HG03521 (cell line): ENCODE results near the gene SHH.

ENCODE experiments used
- ATAC-seq: cut with Tn5 transposase; IDR thresholded peaks from one replicate; pipeline ENCODE4 v1.9.1; 2021; ENCODE audit warnings: mild to moderate bottlenecking, moderate library complexity; ENCODE audit not compliant: unreplicated experiment

Gene SHH

DNA sequence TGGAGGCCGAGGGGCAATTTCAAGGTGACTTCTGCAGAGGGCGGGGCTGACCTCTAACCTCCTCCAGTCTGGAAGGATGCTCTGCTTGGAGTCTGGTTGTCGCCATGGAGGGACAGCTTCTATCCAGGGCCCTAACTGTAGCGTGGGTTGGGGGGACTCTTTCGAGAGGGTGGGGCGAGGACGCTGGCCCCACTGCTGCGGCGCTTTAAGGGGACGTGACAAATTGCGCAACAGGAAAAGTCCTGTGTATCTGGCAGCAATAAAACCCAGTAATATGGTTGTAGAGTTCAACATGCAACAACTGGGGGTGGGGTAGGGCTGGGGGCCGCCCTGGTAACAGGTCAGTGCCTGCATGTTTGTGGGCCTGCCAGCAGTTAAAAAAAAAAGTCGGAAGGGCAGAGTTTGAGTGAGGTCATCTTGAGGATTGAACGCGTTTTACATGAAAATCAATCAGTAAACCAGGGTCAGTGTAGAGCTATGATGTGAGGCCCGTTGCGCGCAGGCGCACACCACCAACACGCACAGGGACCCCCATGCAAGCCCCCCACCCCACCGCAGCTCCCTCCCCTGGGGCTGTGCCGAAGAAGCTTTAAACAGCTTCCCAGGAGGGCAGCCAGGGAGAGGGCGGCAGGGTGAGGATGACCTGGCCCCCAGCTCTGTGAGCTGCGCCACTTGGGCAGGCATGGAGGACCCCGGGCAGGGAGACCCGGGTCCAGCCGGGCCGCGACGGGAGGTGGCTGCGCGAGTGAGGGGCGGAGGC lies 4.3 kb downstream of the SHH start:
- ATAC-seq: no peak

DNA sequence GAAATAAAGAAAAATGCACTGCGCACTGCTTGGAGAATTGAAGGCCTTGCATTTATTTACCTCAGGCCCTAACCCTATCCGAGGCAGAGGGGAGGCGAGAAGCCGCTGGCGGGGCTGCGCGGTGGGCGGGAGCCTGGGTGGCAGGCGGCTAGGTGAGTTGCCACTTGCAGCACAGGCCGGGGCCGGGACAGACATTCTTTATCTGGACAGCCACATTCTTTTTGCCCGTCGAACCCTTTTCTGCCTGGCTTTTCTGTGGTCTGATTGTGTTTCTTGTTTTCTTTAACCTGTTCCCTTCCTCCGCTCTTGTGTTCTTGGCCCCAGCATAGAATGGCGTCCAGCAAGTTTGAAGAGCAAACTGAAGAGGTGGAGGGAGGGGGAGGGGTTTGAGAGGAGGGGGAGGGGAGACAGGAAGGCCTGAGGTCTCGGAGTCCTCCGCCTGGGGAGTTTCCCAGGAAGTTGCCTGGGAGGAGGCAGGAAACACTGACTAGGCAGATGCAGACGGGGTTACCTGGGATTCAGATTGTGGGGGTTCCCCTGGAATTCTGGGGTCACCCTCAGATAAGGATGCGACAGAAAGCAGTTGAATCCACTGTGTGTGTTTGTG lies 5.1 kb downstream of the SHH start:
- no peak for ATAC-seq

DNA sequence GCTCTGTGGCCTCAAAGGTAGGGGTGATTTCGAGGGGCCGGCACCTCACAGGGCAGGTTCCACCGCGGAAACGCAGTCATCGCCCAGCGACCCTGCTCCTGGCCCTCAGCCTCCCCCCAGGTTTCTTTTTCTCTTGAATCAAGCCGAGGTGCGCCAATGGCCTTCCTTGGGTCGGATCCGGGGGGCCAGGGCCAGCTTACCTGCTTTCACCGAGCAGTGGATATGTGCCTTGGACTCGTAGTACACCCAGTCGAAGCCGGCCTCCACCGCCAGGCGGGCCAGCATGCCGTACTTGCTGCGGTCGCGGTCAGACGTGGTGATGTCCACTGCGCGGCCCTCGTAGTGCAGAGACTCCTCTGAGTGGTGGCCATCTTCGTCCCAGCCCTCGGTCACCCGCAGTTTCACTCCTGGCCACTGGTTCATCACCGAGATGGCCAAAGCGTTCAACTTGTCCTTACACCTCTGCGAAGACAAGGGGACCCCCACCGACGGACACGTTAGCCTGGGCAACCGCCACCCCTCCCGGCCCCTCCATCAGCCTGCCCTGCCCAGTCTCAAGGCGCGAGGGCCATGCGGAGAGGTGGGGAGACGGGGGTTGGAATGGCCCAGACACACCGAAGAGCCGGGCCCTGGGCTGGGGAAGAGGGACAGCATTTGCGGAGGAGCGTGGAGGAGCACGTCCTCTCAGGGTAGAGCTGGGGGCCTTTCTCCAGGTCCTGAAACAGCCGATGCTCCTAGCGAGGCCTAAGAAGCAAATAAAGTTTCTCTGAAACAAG lies 6.0 kb downstream of the SHH start:
- no peak for ATAC-seq

DNA sequence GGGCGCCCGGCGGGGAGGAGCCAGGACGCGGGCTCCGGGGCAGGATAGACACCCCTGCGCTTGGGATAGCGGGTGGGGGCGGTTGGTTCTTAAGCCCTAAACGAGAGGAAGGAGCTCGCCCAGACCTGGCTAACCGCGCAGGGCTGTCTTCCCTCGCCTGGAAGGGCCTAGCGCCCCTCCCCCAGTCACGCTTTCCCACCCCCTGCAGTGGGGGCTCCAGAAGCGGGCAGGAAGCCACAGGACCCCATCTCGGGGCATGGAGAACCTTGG lies 6.5 kb downstream of the SHH start:
- ATAC-seq: no peak

DNA sequence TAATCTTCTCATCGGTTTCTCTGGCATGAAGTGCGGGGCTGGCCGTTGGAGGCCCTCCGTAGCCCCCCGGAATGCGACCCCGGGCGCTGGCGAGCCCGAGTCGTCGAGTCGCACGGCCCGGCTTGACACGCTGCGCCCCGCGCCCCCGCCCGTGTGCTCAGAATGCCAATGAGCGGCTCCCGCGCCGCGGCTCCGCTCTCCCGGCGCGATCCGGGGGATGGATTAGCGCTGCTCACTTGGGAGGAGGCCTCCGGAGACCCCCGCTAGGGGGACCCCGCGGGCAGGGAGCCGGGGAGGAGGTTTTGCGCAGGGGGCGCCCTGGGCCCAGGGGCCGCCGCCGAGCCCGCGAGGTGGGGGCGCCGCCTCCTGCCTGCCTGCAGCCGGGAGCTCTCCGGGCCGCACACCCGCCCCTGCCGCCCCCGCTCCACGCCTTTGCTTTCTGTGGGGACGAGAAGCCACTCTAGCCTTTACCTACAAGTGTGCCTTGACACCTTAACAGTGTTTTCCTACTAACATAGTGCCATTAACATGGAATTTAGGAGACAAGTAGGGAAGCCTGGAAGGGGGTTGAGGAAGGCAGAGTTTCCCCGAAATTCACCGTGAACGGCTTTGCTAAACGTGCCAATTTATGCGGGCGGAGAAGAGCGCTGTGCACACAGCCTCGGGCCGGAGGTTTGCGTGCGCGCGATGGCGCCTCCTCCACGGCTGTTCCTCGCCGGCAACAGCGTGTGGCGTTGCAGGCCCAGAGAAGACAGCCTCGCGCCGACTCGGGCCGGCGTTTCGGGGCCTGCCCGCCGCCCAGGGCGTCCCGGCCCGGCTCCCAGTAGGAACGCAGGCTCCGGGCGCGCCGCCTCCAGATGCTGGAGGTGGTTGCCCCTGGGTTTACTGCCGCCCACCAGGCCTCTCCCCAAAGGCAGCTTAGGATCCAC lies 7.1 kb downstream of the SHH start:
- no peak for ATAC-seq

DNA sequence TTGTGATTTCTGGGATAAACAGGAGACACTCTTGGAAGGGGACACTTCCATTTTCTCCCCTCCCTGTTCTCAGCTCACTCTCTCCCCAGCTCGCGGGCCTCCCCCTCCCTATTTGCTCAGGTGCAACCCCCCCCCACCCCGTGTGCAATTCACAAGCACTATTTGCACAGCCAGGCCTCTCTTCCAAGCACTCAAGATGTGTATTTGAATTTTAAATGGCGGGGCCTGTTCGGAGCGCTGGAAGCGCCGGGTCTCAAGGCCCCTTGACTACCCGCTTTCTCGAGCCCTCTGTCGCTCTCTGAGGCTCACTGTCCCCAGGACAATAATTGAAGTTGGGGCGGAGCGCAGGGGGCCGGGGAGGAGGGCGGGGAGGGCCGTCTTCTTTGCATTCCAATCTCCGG lies 7.8 kb downstream of the SHH start:
- no peak for ATAC-seq

DNA sequence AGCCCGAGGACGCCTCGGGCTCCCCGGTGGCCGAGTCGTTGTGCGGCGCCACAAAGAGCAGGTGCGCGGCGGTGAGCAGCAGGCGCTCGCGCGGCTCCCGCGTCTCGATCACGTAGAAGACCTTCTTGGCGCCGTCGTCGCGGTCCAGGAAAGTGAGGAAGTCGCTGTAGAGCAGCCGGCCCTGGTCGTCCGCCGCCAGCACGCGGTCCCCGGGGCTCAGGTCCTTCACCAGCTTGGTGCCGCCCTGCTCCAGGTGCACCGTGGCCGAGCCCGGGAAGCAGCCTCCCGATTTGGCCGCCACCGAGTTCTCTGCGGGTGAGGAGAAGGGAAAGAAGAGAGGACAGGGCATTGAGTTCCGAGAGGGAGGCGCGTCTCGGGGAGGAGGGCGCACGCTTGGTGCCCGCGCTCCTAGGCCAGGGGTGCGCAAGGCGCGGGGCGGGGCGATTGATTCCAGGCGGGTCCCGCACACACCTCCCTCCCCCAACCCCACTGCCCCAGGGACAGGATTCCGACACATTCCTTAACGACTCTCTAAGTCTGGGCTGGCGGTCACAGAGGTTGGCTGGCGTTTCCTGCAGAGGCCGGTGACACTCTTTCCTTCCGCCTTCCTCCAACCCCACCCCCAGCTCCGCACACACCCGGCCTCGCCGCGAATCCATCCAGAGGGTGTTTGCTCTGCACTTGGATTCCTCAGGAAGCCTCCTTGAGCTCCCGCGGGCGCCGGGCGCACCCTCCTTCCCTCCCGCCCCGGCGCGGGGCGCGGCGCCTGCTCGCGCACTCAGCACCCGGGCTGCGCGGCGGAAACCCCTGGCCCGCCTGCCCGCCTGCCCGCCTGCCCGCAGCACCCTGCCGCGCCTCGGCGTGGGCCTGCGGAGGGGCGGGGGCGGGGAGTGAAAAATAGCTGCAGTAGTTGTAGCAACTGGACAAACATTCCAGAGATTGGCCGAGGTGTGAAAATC lies 8.6 kb downstream of the SHH start:
- no peak for ATAC-seq

DNA sequence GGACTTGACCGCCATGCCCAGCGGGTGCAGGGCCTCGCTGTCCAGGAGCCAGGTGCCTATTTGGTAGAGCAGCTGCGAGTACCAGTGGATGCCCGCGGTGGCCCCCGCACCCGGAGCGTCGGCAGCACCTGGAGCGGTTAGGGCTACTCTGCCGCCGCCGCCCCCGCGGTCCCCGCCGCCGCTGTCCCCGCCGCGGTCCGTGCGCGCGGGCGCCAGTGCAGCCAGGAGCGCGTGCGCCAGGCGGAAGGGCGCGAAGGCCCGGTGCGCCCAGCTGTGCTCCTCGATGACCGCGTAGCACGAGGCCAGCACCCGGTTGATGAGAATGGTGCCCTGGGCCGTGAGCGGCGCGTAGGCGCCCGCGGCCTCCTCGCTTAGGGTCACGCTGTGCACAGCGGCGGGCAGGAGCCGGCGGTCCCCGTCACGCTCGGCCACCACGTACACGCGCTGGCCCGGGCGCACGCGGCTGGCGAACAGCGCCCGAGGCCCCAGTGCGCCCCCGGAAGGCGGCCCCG lies 9.3 kb downstream of the SHH start:
- ATAC-seq: no peak

DNA sequence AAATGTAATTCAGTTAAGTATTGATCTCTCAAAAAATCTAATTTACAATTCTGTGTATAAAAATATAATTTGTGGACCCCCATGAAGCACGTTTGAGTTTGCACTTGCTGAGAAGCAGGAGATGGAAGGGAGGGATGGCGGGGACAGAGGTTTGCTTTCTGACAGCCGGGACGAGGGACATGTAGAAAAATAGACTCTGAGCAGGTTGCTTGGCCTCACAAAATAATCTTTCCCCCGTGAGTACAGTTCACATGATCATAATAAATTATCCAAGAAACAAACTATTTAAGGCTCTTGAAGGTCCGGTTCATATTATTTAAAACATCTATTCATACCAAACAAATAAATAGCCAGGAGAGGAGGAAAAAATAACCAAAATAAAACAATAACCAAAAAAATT lies 10.0 kb downstream of the SHH start:
- no peak for ATAC-seq

DNA sequence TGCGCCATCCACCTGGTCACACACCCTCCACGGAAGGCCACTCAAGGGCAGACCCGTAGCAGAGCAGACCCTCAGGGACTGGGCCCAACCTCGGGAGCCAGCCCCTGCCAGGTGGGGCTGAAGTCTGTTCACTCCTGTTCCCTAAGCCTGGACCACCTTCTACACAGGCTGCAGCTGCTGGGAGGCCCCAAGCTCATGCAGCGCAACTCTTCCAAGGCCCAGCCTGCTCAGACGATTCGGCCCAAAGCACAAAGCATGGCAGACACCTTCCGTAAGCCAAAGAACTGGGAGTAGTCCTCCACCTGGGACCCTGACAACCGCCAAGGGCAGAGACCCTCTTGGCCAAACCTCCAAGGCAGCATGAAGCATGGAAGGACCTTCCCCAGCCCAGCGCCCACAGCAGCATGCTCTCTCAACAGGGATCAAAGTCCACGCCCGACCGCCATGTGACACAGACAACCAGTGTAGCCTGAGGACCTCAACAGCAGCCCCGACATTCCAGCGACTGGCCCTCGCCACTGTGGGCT lies 11.5 kb downstream of the SHH start:
- no peak for ATAC-seq

DNA sequence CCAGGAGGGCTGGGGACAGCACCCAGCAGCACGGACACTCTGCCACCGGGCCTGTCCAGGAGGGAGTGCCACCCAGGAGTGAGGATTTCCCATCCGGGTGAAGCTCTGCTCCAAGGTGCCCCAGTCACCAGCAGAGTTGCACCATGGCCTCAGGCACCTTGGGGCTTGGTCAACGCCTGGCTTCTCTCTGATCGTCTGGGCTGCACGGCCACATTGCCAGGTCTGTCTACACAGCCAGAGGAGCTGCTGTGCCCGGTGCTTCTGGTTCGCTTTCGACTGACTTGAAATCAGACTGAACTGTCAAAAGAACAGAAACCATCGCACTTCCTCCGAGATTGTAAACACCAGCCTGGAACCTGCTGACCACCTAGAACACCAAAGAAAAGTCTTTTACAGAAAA lies 12.0 kb downstream of the SHH start:
- ATAC-seq: no peak

DNA sequence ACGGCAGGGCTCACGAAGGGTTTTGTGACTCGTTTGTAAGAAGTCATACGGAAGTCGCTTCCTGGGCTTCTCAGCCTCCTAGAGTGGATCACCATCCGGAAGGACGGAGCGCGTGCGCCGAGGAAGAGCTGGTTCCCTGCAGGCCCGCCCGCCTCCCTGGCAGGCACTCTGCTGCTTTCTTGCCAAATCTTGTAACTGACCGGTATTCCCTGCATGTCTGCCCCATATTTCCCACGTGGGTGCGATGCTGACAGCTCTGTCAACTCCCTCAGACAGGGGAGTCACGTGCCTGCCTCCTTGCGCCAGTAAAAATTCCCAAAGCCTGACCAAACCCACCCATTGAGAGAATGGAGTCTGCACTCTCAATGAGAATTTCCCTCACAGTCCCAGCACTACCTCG lies 12.7 kb downstream of the SHH start:
- ATAC-seq: no peak

DNA sequence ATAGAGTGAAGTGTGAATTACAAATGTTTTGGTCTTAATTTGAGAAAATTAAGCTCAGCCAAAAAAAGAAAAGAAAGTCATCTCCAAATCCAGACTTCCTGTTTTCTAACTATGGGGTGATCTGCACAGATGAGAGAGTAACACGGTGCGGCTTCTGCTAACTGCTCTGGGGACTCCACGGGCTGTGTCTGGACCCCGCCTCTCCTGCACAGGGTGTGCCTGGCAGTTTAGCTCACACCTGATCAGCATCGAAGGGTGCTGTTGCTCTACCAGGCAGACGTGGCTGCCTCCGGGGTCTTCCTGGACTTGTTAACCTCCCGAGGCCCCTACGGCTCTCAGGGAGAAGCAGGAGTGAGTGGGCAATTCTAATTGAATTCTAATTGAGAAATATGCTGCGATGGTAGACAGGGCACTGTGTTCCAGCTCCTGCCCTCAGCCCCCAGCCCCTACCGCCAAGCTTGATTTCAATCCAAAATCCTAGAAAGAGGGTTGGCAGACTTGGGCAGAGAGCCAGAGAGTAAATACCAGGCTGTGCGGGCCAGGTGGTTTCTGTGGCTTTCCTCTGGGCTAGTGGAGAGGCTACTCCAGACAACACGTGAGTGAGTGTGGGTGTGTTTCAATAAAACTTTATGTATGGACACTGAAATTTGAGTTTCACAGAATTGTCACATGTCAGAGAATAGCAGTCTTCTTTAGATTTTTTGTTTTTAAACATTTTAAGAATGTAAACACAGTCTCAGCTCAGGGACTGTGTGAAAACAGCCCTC lies 13.4 kb downstream of the SHH start:
- no peak for ATAC-seq

DNA sequence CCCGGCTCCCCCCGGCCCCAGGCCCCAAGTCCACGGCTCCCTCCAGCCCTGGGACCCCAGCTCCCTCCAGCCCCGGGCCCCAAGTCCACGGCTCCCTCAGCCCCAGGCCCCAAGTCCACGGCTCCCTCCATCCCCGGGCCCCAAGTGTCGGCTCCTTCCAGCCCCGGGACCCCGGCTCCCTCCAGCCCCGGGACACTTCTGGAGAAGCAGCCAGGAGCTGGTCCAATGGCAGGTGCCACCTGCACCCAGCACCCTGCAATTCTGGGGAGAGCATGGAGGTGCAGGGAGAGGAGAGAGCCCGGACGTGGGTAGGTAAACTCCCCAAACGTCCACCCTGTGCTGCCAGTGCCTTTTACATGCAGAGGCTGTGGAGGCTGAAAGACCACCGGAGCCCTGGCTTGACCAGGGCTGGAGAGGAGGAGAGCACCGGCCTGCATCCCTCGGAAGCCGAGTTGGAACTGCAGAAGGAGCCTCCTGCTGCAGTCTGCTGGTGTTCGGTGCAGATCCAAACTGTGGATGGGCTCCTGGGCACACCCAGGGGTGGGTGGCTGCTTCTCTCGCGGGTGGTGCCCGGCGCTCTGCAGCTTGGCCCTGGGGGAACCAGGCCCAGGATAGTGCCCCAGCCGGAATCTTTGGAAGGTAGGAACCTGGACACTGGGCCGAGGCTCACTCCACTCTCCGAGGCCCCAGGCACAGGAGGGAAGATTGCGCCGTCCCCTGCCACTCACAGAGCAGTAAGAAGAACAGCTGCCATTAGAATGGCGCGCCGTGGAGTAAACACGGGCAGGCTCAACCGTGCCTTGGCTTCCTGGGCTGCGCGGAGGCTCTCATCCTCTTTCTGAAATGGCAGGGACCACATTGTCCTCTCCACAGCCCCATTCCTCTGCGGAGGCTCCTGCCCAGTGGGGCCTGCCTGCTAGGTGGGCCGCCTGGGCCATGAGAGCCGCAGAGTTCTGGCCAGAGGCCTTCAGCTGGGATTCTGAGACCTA lies 14.7 kb downstream of the SHH start:
- no peak for ATAC-seq

DNA sequence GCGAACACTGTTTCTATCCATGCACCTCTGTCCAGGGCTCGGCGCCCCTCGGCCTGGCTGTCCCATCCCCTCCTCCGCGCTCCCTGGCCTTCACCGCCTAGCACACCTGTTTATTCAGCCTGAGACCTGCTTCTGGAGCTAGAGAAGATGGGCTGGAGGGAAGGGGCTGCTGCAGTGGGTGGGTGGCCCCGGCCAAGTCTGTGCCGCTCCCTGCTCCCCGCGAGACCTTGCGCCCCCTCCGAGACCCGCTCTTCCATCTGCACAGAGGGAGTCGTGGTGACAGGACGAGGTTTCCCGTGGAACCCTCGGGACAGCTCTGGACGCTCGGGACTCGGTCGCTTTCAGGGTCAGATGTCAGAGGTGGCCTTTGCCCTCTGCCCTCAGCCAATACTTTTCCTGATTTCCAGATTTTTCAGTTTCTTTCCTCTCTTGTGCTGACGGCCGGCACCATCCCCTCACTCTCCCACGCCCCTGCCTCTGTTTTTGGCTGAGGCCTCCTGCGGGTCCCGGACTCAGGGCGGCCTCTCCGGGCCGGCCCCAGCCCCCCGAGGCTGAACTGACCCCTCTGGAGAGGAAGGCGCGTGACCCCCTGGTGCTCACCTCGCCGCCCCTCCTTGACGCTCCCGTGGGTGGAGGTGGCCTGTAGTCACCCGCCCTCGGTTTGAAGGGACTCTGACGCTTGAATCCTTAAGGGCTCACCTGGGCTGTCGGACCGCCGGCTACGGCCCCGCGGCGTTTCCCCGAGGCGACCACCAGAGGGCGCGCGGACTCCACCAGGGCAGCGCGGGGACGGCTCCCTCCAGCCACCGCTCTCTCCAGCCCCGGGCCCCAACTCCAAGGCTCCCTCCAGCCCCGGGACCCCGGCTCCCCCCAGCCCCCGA lies 15.6 kb downstream of the SHH start:
- ATAC-seq: peak; percentile 41

DNA sequence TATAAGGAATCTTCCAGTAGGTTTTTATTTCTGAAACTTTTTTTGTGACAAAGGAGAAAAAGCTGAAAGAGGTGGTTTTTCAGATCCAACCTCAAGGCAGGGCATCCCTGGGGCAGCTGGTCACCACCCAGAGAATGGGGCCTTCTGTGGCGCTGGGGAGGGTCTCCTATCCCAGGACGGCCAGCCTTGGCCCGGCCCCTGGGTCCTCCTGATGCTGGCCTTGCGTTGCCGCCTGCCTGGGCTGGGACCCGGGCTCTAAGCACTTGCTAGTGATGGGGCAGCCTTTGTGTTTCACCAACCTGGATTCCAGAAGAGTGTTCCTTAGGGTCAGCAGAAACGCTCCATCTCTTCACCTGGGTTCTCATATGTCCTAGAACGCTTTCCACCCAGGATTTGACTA lies 16.3 kb downstream of the SHH start:
- no peak for ATAC-seq

DNA sequence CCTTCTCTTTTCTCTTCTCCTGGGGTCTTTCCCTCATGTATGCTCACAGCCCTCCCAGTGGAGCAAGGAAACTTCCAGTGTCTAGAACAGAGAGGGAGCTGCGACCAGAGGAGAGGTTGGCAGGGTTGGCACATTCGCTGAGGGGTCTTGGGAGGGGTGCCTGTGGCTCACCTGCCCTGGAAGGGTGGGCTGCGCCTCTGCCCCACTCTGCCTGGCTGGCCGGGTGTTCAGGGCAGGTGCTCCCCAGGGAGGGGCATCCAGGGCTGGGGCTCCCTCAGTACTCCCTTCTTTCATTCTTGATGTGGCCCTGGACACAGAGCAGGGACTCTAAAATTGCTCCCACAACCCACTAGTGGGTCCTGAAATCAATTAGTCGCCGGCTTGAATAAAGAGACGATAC lies 16.9 kb downstream of the SHH start:
- no peak for ATAC-seq
